Right atrium auricular region (tissue), 2 donors: Measurements from ENCODE around the gene HOXB3. TPM values are rescaled to one million over a fixed set of nuclear protein-coding genes. Genes with fewer than 3 reads are reported as not detected.
"Not testable (repeated sequence)": the region's sequence is repeated elsewhere in the genome, so short reads cannot be mapped to it uniquely, and the experiment has no call there.

Experiments used
- DNase-seq: peaks from one replicate; pipeline ENCODE4 v3.0.0-alpha.2; 2019; ENCODE audit warnings: low spot score
- H3K27ac ChIP-seq, 2 donors: fragments of 200-600 bp; sonication (generic); 1 replicate in 1 of 2; 2 replicates in 1 of 2; pipeline ENCODE4 v1.5.1; 2016 to 2019
- H3K27me3 ChIP-seq, 2 donors: fragments of 200-600 bp; sonication (generic); one replicate each; pipeline versions ENCODE4 v1.5.1 to v1.6.0; 2017 to 2019
- H3K36me3 ChIP-seq: fragments of 200-600 bp; sonication (generic); one replicate; pipeline ENCODE4 v1.5.1; 2016
- H3K4me1 ChIP-seq, 2 donors: fragments of 200-600 bp; sonication (generic); one replicate each; pipeline versions ENCODE4 v1.5.1 to v1.6.0; 2017 to 2019
- H3K4me3 ChIP-seq, 2 donors: fragments of 200-600 bp; sonication (generic); 1 replicate in 1 of 2; 2 replicates in 1 of 2; pipeline ENCODE4 v1.5.1; 2017 to 2019; ENCODE audit warnings: mild to moderate bottlenecking in 1 of 2, moderate library complexity in 1 of 2
- H3K9me3 ChIP-seq, 2 donors: fragments of 200-600 bp; sonication (generic); one replicate each; pipeline ENCODE4 v1.5.1; 2019
- total RNA-seq, 2 donors: library from RNA; depleted of rRNA; stranded (reverse); fragments of >200 nt; gene quantifications; one replicate each; pipeline ENCODE4 v1.1.0, GENCODE V29; 2016
- TF ChIP-seq, protein P1 (sequence below), 2 donors: fragments of 200-600 bp; sonication (generic); IDR thresholded peaks; one replicate each; pipeline ENCODE4 v1.5.1; 2019; ENCODE audit warnings: antibody characterized with exemption in 2 of 2

HOXB3 gene
- total RNA-seq, 2 donors from 2014 or later: 0.82 to 1.2 TPM

DNA sequence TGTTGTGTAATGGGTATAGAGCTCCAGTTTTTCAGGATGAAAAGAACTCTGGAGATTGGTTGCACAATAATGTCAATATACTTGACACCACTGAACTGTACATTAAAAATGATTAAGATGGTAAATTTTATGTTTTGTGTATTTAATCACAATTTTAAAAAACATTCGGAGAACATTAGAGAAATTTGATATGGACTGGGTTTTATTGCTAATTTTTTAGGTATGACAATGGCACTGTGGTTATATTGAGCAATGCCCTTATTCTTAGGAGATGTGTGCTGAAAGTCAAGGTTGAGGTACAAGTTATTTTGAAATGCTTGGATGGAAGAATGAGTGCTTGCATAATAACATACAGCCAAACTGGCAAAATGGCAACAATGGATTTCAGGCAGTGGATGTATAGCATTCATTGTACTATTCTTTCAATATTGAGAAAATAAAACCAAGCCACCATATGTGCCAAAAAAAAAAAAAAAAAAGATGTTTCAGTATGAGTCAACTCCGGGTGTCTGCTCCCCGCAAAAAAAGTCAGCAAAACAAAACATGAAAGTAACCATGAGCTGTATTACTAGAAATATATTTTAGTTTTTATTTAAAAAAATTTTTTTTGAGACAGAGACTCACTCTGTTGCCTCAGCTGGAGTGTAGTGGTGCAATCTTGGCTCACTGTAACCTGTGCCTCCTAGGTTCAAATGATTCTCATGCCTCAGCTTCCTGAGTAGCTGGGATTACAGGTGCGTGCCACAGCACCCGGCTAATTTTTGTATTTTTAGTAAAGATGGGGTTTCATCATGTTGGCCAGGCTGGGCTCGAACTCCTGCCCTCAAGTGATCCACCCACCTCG lies 79.1 kb downstream of the HOXB3 start:
- H3K9me3 ChIP-seq: no peaks in the 10 kb centered on the region
- no peak overlapping the region for H3K4me3 ChIP-seq
- no peaks in the 10 kb centered on the region for H3K36me3 ChIP-seq
- H3K27ac ChIP-seq: no peak overlapping the region
- H3K4me1 ChIP-seq: no peaks in the 10 kb centered on the region
- TF ChIP-seq, protein P1, sequence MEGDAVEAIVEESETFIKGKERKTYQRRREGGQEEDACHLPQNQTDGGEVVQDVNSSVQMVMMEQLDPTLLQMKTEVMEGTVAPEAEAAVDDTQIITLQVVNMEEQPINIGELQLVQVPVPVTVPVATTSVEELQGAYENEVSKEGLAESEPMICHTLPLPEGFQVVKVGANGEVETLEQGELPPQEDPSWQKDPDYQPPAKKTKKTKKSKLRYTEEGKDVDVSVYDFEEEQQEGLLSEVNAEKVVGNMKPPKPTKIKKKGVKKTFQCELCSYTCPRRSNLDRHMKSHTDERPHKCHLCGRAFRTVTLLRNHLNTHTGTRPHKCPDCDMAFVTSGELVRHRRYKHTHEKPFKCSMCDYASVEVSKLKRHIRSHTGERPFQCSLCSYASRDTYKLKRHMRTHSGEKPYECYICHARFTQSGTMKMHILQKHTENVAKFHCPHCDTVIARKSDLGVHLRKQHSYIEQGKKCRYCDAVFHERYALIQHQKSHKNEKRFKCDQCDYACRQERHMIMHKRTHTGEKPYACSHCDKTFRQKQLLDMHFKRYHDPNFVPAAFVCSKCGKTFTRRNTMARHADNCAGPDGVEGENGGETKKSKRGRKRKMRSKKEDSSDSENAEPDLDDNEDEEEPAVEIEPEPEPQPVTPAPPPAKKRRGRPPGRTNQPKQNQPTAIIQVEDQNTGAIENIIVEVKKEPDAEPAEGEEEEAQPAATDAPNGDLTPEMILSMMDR (IDR thresholded peaks at IDR 0.05): no peak
- H3K27me3 ChIP-seq: no peaks in the 10 kb centered on the region
- DNase-seq: no peak

DNA sequence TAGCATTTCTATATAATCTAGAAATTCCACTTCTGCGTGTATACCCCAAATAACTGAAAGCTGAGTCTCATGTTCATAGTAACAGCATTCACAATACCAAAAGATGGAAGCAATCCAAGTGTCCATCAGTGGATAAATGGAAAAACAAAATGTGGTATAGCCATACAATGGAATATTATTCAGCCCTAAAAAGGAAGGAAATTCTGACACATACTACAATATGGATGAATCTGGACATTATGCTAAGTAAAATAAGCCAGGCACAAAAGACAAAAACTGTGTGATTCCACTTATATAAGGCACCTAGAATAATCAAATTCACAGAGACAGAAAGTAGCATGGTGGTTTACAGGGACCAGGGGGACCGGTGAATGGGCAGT lies 79.7 kb downstream of the HOXB3 start:
- no peak overlapping the region for H3K27ac ChIP-seq

DNA sequence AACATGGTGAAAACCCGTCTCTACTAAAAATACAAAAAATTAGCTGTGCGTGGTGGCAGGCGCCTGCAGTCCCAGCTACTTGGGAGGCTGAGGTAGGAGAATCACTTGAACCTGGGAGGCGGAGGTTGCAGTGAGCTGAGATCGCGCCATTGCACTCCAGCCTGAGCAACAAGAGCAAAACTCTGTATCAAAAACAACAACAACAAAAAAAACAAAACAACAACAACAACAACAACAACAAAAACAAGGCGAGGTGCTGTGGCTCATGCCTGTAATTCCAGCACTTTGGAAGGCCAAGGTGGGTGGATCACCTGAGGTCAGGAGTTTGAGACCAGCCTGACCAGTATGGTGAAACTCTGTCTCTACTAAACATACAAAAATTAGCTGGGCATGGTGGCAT lies 80.3 kb downstream of the HOXB3 start:
- not testable (repeated sequence) for DNase-seq, H3K27ac ChIP-seq, H3K27me3 ChIP-seq, H3K4me3 ChIP-seq, H3K4me1 ChIP-seq, H3K36me3 ChIP-seq, H3K9me3 ChIP-seq

More for the DNA sequence above, 79.7 kb downstream of the HOXB3 start:
- Histone ChIP-seq H3K4me1 (no peaks in the 10 kb centered on the region), H3K36me3 (no peaks in the 10 kb centered on the region), H3K9me3 (no peaks in the 10 kb centered on the region), H3K4me3 (no peak overlapping the region), H3K27me3 (no peaks in the 10 kb centered on the region)
- TF ChIP-seq, protein P1 (IDR thresholded peaks at IDR 0.05): no peak
- DNase-seq: no peak

DNA sequence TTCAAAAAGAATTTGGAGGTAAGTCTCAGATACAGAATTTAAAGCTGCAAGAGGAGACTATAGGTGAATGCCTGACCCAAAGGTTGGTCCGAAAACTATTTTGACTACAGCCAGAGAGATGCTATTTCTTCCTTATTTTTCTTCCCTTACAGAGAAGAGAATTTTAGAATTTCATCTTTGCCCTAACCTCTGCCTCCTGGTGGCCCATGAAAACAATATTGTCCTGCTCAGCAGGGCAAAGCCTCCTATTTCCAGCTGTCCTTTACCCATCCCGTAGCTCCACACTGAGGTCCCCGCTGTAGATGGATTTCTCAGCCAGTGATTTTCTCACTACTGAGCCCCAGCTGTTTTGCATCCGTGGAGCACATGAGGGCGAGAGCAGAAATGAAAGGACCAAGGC lies 83.8 kb downstream of the HOXB3 start:
- TF ChIP-seq, protein P1 (IDR thresholded peaks at IDR 0.05): no peak
- no peaks in the 10 kb centered on the region for H3K4me1 ChIP-seq
- no peaks in the 10 kb centered on the region for H3K9me3 ChIP-seq
- no peak for DNase-seq
- no peaks in the 10 kb centered on the region for H3K36me3 ChIP-seq
- H3K27ac ChIP-seq: no peak overlapping the region
- H3K4me3 ChIP-seq: no peak overlapping the region
- H3K27me3 ChIP-seq: no peaks in the 10 kb centered on the region

DNA sequence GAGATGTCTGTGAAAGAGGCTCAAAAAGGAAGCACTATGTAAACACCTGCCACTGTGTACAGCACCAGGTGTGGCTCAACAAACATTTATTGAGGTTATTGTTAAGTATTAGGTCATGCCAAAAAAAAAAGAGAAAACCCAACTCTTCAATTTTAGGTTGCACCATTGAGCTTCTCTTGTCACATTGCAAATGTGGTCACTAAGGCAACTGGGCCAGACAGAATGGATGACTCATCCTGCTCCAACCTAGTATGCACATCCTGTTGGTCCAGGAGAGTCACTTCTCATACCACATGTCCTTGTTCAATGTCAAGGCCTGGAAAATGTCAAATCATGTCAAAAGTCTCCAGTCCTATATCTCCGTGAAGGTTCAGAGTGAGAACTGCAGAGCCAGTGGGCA lies 84.3 kb downstream of the HOXB3 start:
- no peak for DNase-seq
- Histone ChIP-seq H3K36me3 (no peaks in the 10 kb centered on the region), H3K4me3 (no peak overlapping the region), H3K27ac (no peak overlapping the region), H3K4me1 (no peaks in the 10 kb centered on the region), H3K27me3 (no peaks in the 10 kb centered on the region), H3K9me3 (no peaks in the 10 kb centered on the region)
- TF ChIP-seq, protein P1 (IDR thresholded peaks at IDR 0.05): no peak

DNA sequence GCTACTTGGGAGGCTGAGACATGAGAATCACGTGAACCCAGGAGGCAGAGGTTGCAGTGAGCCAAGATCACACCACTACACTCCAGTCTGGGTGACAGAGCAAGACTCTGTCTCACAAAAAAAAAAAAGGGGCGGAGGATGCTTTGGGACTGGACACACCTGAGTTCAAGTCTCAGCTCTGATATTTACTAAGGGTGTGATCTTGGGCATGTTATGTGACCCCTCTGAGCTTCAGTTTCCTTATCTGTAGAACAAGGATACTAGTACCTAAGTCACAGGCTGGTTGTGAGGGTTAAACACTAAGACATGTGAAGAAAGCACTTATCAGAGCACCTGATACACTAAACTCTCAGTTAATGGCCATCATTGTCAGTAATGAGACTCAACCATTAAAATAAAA lies 85.1 kb downstream of the HOXB3 start:
- H3K9me3 ChIP-seq: no peaks in the 10 kb centered on the region
- DNase-seq: no peak
- H3K27ac ChIP-seq: no peak overlapping the region
- H3K27me3 ChIP-seq: no peaks in the 10 kb centered on the region
- no peaks in the 10 kb centered on the region for H3K36me3 ChIP-seq
- TF ChIP-seq, protein P1 (IDR thresholded peaks at IDR 0.05): no peak
- no peak overlapping the region for H3K4me3 ChIP-seq
- H3K4me1 ChIP-seq: no peaks in the 10 kb centered on the region
